Hippocampal formation (tissue), 2 donors: ENCODE measurements around the gene SLC25A22.

Experiments used
- DNase-seq, 2 donors: peaks; one replicate each; lab custom pipeline; 2025; lab: John Stamatoyannopoulos, UW

The SLC25A22 gene

DNA sequence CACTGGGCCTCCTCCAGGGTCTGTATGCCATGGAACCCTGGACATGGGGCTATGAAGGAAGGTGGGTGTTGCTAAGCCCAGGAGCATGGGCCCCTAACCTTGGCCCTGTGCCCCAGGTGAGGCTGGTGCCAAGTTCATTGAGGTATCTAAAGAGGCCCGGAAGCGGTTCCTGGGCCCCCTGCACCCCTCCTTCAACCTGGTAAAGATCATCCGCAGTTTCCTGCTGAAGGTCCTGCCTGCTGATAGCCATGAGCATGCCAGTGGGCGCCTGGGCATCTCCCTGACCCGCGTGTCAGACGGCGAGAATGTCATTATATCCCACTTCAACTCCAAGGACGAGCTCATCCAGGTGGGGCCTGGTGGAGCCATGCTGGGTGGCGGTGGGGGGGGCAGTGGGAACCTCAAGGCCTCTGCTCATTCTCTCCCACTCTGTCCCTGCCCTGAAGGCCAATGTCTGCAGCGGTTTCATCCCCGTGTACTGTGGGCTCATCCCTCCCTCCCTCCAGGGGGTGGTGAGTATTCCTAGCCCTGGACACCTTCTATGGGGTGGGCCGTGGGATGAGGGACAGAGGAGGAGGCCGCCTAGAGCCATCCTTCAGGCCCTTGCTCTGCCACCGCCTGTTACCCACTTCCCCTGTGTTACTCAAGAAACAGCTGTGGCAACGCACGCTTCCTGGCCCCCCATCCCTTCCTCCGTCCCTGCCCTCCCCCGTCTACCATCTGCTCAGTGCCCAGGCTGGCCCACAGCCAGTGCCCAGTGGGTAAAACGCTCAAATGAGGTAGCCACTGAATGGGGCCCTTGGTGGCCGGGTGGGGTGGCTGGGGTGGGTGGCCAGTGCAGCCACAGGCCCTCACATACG lies 23.7 kb upstream of the SLC25A22 start:
- DNase-seq = no peak

DNA sequence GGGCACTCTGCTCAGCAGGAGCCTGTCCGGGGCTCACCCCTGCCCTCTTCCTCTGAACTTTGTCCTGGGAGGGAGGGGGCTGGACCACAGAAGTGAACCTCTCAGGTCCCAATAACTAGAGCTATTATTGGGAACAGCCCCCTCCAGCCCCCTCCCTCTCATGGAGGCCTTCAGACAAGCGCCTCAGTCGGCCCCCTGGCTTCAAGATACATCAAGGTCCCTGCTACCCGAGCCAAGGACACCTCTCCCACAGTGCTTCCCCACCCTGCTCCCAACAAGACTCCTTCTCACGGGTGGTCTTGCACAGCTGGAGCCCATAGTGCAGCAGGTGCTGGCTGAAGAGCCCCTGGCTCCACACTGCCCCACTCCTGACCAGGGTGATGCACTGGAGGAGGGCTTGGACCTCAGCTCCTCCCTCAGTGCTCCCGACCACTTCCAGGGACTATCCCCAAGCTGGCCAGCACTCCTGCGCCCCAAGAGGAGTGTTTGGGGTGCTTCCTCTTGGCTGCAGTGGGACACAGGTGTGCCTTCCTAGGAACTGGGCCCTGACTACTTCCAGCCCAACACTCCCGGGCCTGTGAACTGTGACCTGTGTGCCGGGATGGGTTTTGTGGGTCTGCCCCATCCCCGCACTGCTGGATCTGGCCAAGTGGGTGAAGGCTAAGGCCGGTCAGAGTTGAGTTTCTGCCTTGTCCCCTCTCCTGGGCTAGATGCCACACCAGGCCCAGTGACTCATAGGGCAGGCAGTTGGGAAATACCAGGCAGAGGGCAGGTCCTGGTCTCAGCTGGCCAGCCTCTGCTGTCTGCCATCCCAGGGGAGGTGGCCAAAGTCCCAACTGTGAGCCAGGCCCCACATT lies 22.8 kb upstream of the SLC25A22 start:
- peak in 1 of 2 donors; percentile 32 for DNase-seq

DNA sequence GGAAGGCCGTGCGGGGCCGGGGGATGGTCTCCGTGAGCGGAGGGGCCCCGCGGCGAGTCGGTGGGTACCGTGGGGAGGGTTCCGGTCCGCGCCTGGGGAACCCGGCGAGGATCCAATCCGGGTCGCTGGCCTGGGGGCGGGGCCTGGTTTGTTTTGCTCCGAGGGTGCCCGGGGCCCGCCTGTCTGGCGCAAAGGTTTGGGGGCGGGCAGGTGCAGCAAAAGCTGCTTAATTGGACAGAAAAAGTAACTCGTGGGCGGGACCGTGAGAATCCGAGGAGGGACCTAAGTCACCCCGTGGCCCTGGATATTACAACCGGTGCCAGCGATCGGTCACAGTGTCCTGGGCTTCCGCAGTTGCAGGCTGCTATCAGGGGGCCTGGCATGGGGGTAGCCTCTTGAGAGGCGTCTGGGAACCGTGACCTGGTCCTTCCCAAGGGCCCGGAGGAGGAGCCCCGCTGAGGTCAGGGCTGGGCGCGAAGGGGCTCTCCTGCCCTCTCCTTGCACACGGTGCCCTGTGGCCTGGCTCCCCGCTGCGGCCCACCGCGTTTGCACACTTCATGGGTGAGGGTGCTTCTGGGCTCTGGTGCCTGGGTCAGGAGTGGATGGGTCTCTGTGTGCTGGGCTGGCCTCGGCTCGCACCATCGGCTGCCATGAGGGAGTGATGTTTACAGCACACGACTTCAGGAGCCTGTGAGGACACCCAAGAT lies 22.0 kb upstream of the SLC25A22 start:
- DNase-seq = peak; percentile 16 to 40

DNA sequence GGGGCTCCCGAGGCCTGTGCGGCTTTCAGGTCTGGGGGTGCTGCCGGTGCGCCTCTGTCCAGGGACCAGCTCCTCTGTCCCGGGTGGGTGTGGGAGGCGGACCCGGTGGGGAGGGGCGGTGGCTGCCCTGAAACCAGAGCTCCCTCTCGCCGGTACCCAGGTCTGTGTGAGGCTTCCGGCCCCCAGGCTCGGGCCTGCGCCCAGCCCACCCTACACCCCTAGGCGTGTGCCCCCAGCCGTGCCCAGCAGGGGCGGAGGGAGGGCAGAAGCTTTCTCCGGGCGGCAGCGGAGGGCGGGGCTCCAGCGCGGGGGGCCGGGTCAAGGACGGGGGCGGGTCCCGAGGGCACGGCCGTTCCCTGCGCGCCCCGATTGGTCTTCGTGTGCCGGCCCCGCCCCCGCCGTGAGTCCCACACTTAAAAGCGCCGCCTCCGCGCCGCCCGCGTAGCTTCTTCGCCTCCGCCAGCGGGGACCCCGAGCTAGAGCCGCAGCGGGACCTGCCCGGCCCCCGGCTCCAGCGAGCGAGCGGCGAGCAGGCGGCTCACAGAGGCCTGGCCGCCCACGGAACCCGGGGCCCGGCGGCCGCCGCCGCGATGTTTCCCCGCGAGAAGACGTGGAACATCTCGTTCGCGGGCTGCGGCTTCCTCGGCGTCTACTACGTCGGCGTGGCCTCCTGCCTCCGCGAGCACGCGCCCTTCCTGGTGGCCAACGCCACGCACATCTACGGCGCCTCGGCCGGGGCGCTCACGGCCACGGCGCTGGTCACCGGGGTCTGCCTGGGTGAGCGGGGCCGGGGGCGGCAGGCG lies 21.2 kb upstream of the SLC25A22 start:
- DNase-seq = peak; percentile 85 to 92

DNA sequence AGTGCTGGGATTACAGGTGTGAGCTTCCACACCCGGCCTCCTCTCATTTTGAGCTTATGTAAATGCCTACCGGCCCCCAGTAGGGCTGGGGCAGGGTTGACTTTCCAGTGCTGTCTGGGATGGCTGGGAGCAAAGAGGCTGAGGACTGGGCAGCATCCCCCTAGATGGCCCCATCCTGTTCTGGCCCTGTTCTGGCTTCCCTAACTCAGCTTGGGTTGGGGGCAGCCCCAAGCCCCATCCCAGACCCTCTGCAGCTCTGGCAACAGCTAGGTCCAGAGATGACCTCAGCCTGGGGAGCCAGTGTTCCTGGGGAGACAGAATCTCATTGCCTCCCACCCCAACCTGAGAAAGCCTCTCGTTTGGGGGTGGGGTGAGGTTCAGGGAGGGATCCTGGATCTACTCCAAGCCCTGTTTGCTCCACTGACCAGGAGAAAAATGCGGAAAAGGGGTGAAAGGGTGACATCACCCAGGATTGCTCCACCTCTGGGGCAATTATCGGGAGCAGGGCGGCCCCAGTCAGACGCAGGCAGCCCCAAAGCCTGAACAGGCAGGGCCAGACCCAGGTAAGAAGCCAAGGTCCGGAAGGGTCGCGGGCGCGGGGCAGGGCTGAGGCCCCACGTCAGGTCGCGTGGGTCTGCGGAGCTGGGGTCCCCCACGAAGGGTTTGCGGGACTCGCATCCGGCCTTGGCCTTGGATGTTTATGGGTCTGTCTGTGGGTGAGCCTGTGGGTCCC lies 20.5 kb upstream of the SLC25A22 start, which contains the start of gene PNPLA2:
PNPLA2 (plus strand) TSS at position 519 of the 733 bp plus-strand sequence. CDS start 805 bp downstream, outside the sequence.
- no peak for DNase-seq

DNA sequence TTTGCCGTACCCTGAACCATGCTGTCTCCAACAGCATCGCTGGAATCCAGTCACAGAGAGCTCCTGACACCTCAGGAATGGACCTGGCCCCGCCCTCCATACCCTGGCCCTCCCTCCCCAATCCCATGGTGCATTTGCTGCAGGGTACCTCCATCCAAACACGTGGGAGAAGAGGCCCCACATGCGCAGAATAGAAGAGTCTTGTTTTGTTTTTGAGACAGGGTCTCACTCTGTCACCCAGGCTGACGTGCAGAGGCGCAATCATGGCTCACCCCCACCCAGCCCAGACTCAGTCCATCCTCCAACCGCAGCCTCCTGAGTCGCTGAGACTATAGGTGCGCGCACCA lies 18.3 kb upstream of the SLC25A22 start:
- DNase-seq = no peak

DNA sequence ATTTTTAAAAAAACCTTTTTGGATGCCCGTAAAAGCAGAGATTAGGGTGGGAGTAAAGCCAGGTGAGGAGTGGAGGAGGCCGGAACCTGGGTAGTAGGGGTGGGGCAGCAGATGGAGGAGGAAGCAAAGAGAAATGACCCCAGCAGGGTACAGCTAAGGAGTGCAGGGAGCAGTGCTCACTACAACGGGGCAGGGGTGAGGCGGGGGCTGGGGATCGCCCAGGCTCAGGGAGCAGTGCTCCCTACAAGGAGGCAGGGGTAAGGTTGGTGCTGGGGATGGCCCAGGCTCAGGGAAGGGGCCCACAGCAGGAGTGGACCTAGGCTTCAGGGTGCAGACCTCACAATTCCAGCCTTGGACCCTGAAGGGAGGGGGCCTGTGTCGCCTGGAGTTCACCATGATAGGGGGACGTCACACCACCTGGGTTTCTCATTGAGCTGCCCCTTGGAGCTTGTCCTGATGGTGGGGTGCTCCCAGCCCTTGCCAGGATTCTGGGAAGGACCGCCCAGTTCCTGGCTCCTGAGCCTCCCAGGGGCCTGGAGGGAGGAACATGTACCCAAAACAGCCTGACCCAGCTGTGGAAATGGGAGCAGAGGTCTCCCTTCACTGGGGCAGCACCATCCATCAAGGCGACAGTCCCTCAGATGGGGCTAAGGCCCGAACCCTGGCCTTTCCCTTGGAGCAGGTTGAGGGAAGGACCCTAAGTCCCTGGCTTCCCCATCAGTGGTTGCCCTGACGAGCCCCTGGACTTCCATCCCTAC lies 17.8 kb upstream of the SLC25A22 start:
- DNase-seq = no peak

DNA sequence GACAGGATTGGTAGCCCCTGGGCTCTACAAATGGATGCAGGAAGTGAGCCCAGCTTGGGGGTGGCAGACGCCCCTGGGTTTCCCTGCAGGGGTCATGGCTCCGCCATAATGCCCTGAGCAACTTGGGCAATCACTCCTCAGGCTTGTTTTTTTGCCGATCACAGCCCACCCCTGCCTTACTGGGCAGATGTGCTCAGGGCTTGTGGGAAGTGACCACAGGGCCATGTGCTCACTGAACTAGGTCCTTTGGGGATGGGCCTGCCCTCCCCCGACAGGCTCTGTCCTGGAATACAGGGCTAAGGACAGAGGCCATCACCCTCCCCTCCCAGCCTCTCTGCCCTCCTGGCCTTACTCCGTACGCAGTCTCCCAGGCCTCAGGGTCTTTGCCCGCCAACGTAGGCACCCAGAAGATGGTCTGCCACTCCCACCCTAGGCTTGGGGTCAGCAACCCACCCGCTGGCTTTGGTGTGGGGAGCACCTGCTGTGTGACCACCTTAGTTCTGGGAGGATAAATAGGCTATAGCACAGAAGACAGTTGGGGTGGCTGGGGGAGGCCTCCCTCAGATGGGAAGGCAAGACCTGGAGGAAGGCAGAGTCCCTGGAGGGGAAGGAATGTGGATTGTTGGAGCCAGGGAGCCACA lies 15.5 kb upstream of the SLC25A22 start:
- no peak for DNase-seq

DNA sequence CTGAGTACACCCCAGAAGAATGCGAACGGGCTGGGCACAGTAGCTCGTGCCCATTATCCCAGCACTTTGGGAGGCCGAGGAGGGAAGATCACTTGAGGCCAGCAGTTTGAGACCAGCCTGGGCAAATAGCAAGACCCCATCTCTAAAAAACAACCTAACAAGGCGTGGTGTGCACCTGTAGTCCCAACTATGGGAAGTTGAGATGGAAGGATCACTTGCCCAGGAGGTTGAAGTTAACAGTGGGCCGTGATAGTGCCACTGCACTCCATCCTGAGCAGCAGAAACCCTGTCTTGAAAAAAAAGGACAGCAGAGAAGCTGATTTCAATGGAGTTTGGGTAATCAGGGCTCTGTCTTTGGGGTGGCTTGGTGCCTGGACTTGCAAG lies 15.0 kb upstream of the SLC25A22 start:
- no peak for DNase-seq

DNA sequence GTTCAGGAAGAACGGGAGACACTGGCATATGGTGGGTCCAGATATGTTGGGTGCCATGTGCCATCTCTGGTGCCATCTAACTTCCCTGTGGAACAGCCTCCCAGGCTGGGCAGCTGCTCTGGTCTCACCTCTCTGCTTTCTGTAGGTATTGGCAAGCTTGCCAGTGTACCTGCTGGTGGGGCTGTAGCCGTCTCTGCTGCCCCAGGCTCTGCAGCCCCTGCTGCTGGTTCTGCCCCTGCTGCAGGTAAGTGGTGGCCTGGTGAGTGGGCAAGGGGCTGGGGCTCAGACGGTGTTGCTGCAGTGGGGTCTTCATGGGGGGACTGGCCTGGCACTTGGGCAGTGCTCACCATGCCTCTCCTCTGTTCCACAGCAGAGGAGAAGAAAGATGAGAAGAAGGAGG lies 14.3 kb upstream of the SLC25A22 start:
- no peak for DNase-seq

DNA sequence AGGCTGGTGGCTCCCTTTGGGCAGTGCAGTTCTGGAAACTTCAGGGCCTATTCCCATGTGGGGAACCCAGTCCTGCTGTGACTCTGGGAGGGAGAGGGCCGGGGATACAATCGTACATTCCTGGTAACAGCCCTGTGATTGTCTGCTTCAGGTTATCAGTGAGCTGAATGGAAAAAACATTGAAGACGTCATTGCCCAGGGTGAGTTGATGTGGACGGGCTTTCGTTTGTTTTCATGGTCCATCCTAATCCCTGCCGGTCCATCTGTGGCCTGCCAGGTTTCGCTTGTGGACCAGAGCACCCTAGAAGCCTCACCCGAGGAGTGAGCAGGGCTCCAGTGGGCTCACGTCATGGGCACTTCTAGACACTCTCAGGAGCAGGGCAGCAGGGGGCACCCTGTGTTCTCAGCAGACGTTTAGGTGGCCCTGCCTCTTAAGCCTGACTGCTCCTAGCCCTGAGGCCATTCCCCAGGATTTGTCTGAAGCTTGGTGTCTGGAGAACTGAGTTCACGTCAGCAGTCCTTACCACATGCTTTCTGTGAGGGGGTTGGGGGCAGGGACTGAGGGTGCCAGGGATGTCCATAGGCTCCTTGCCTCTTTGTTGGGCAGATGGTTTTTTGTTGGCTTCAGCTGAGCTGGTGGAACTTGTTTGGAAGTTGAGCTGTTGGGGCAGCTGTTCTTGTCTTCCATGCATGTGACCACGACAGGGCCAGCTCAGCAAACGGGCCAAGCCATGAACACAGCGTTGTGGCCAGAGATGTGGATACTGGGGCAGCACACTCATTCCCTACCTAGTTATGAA lies 13.6 kb upstream of the SLC25A22 start:
- no peak for DNase-seq

DNA sequence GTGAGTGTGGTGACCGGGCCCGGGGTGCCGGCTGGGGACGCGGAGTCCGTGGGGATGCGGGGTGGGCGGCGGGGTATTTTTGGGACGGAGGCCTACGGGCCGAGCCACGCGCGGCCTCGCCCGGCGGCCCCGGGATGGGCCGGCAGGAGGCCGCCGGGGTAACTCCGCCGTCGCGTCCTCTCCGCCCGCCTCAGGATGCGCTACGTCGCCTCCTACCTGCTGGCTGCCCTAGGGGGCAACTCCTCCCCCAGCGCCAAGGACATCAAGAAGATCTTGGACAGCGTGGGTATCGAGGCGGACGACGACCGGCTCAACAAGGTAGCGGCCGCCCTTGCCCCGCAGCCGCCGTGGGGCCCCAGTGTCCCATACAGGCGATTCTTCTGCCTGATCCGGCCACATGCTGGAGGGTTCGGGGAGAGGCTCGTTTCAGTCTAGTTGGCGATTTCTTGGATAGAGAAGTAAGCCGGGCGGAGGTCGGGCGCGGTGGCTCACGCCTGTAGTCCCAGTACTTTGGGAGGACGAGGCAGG lies 12.0 kb upstream of the SLC25A22 start:
- no peak for DNase-seq

DNA sequence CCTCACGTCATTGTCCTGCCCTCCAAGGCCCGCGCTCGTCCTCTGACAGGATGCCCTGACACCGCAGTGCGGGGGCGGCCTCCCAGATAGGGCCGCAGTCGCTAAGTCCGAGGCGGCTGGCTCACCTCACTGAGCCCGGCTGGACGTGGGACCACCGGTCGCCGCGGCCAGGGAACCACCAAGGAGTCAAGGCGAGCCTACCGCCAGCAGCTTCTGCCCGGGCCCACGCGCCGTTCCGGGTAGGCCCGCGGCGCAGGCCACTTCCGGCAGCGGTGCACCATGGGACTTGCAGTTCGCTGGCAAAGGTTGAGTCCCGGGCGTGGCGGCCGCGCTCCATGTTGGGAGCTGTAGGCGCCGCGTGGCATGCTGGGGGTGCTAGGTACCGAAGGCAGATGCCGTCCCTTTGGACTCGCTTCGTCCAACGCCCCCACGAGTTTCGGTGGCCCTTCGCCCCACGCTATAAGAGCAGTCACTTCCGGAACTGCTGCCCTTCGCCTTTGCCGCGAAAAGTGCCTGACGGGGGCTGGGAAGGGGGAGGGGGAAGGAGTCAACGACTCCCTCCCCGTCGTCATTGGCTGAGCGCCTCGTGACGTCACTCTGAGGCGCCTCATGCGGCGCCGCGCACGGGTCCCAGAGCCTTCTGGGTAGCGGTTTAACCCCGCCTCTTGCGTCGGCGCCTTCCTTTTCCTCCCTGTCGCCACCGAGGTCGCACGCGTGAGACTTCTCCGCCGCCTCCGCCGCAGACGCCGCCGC lies 11.4 kb upstream of the SLC25A22 start, which contains the start of gene RPLP2:
RPLP2 (plus strand) TSS at position 681 of the 753 bp plus-strand sequence. CDS start 268 bp downstream, outside the sequence.
- peak; percentile 92 to 98 for DNase-seq

DNA sequence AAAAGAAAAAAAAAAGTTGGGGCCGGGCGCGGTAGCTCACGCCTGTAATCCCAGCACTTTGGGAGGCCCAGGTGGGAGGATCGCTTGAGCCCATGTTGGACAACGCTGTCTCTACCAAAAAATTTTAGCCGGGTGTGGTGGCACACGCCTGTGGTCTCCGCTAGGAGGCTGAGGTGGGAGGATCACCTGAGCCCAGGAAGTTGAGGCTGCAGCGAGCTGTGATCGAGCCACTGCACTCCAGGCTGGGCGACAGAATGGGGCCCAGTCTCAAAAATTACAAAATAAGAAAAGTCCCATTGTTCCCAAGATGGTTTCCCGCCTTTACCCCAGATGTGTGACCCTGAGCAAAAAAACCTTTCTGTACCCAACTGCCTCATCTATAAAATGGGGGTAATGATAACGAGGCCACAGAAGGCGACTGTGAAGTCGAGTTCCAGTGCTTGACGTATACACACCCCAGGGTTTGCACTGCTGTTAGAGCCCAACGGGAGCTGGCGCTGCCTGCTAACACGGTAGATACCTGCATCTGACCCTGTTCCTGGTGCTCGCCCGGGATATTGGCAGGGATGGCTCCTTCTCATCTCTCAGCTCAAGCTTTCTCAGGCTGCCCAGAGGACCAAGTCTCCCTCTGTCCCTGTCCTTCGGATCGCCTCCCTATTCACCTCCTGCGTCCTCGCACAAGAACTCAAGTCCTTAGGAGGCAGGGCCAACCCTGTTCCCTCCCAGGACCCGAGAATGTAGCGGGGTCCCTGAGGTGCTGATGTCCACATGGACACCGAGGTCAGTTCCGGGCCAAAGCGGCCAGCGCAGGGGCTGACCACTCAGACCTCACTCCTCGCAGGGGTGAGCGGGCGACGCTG lies 10.6 kb upstream of the SLC25A22 start:
- DNase-seq = no peak

DNA sequence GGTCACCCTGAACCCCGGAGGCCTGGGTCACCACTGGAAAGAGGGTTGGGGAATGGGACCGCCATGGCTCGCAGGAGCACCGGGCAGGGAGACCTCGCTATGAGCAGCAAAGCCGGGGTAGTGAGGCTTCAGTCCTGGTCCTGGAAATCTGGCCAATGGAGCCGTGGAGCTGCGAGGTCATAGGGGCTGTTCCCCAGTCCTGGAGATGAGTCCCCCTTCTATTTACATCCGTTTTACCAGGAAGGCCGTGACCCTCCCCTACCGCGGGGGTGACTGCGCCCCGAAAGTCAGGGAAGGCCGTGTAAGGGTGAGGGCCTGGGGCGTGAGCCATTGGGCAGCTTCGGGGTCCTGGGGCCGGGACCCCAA lies 6.5 kb upstream of the SLC25A22 start:
- DNase-seq = no peak

DNA sequence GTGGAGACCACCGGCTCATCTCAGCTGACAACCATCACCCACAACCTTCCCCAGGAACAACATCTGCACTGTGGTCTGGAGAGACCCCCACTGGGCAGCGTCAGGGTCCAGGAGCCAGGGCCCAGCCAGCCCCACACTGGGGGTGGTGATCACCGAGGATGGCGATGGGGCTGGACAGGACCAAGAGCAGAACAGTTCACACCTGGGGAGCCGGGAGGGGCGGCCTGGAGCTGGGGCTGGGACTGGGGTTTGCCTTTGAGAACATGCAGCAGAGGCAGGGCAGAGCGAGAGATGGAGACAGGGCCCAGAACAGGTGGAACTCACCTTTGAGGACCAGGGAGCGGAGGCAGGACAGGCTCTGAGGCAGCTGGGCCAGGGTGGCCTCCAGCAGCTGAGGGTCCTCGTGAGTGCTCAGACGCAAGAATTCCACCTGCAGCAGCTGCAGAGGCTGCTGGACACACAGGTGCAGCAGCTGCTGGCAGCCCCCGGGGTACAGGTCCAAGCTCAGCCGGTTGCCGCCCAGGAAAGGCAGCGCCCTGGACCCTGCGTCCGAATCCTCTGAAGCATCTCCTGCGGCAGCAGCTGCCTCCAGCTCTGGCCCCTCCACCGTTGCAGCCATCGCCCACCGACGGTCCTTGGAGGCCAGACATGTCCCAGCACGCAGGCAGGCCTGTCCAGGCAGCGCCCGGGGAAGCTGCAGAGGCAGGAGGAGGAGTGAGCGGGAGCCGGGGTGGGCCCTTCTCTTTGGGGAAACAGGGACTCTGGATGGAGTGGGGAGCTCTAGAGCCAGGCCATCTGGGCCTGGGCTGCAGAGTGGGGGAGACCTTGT lies 5.9 kb upstream of the SLC25A22 start:
- DNase-seq = no peak
